HUDEP-2 (cell line): Measurements from ENCODE around the gene TMTC4.
A peak's percentile ranks its signal among the peaks of the same experiment; 100 is the strongest.

Experiments
- DNase-seq, 76 experiments: peaks; one replicate each; lab custom pipeline; 2025; ENCODE audit not compliant: unreplicated experiment in 76 of 76; lab: John Stamatoyannopoulos, UW

TMTC4 gene

DNA sequence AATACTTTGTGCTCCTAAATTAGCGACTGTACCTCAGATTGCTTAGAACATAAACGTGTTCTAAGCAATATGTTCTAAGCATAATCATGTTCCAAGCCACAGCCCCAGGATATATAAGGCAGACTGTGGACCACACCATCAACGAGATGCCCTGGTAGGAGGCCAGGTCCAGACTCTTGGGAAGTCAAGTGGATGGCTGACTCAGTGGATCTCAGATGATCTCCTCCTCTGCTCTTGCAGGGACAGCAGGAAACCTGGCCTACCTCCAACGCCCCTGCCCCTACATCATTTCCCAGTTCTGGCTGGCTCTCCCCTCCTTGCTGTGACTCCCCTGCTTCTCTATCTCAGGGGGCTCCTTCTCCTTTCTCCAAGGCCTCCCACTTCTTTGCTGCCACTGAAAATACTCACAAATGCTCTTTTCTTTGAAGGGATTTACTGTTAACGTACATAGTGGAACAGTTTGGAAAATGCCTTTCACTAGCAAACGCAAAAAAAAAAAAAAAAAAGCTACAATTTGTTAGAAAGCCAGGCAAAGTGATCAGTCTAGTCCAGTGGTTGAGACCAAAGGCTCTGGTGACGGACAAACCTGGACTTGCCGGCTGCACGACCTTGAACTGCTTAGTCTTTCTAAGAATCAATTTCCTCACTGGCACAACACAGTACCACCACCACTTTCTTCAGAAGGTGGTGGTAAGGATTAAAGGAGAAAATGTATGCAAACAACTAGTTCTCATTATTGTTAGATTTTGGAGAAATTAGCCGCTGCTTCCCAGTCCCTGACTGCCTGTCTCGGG is 3.0 kb downstream of the TMTC4 start:
- DNase-seq: no peak

DNA sequence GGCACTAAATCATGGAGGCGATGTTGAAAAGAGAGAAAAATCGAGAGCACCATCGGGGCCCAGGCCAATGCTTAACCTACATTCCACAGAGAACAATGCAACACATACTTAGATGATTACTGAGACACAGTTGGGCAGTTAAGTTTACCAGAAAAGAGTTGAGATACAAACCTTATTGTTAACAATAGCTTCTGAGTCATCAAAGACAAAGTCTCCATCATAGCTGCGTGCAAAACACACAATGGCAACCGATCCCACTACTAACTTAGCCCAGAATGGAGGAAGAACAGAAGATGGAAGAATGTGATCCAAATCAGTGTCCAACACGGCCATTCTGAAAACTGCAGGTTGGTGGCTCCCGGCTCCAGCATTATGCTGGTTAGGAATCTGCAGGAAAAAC is 6.2 kb downstream of the TMTC4 start:
- no peak for DNase-seq

DNA sequence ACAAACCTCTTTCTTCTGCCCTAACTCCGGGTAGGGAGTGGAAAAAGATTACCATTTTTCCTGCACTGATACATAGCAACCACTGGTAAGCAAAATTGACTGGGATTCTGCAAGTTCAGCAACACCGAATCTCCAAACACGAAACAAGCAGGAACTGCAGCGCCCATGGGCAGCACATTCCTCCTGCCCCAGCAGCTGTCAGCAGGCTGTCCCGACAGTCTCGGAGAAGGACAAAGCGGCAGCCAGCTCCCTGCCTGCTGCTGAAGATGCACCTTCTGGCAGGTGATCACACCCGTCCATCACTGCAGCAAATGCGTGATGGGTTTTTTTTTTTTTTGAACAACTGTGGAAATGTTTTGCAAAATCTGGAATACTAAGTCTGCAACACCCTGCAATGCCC is 6.7 kb downstream of the TMTC4 start:
- DNase-seq: no peak

DNA sequence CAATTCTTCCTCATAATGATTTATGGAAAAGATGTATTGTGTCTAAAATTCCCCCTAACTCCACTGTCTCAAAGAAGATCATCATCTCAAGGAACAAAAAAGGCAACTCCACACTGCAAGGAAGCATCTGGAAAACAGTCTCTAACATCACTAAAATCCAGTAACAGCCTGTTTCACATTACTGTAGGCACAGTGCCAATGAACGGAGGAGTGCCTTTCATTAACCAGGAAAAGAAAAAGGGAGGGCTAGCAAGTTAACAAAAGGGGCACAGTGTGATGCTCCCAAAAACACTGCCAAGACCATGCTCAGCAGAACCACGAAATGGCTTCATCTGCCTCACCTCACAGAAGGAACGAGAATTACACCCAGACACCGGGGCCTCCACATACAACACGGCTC is 8.5 kb downstream of the TMTC4 start:
- DNase-seq: no peak

DNA sequence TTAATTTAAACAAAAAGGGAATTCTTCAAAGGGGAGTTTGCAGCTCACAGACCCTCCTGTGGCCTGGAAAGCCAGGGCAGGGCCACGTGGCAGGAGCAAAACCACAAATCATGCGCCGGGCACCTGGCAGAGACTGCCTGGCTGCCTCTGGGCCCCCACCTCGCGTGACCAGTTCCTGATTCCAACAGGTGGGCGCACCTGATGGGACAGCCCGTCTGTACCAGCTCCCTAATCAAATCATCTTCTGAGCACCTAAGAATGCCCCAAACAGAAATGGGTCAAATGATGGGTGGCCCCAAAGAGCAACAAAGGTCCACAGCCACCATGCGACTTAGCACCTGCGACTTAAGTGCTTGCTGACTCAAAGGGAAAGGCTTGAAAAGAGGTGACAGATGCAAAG is 9.2 kb downstream of the TMTC4 start:
- DNase-seq: no peak

DNA sequence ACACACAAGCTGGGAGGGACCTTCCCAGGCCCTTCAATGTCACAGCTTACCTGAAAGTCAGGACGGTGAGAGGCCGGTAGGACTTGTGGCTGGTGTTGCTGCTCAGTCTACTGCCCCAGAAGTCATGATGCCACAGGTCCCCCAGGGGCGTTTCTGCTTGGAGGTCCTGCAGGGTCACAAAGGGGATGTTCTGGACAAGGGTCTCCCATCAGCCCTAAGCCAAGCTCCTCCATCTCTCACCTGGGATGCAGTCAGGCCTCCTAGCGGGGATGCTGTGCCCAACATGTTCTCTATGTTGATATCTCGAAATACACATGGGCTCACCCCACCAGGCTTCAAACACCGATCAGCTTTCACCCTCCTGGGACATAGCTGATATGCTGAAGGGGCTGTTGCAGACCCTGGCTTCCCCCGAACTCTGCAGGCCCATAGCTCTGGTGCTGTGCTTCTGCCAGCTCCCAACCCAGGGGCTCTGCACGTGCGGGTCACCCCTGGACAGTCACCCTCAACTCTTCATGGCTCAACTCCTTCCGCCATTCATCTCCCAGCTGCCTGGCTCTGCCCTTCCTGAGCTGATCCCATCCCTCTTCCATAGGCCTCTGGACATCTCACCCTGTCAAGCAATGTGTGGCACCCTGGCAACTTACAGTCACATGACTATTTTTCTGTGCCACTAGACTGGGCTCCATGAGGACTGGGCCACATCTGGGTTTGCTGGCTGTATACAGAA is 10.3 kb downstream of the TMTC4 start:
- DNase-seq: no peak

DNA sequence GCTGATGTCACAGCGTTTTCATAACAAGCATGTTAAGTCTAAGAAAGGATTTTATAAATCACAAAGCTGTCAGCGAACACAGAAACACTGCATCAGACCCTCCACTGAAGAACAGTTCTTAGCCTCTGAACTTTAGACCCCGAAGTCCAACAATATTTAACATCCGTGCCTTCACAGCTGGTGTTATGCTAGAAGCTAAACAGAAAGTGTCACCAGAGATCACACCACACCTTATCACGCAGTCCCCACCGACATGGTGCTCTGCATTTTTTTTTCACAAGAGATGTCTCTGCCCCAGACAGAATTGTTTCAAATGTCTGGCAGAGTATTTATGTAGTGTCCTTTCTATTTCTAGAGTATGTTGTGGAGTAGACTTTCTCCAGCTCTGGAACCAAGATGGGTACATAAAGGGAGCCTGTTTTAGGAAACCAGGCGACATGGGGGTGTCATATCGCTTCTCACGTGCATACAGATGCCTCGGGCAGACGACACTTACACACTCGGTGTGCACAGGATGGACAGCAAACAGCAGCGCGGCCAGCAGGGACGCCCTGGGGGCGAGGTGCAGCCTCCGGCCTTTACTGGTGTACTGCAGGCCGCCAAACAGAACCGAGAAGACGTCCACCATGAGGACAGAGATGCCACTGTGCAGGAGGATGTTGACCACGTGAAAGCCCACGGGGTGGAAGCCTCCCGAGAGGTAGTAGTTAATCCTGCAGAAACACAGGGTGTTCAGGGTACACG is 12.0 kb downstream of the TMTC4 start:
- no peak for DNase-seq

DNA sequence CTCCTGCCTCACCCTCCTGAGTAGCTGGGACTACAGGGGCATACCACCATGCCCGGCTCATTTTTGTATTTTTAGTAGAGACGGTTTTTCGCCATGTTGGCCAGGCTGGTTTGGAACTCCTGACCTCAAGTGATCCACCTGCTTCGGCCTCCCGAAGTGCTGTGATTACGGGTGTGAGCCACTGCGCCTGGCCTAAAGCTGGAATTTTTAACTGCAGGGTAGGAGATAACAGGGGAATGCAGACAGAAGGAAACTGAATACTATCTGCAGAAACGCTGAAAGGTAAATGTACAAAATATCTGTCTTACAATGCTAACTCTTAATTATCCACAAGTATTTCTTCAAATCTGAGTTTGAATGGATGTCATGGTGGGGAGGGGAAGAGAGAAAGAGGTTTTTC is 13.8 kb downstream of the TMTC4 start:
- DNase-seq: no peak

DNA sequence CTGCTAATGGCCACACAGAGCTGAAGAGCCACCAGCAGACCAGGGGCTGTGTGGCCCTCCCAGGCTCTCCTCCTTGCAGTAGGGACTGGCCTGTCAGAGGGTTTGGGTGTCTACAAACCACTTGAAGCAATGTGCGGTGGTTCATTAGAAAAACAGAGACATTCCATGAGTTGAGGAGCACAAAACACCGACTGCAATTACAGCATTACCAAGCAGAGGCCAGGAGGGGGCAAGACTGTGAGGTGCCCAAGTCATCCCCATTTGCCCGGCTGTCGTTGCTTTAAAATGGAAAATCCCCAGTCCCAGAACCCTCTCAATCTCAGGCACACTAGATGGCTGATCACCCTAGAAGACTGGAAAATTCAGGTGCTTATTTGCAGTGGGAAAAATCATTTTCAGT is 15.0 kb downstream of the TMTC4 start:
- DNase-seq: no peak

DNA sequence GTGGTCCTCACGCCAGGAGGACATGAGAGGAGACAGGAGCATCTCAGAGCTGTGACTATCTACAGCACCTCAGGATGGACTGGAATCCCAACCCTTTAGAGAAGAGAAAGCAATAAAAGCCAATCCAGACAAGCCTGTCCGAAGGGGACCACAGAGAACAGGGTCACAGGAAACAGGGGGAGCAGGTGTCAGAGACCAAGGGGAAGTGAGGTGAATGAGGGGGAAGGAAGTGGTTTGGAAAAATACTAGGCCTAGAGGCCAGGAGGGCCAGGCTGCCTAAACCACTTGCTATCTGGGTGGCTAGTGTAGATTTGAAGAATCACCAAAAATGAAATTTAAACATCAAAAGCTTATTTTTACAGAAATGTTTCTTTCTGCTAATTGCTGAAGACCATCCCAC is 16.2 kb downstream of the TMTC4 start:
- no peak for DNase-seq

DNA sequence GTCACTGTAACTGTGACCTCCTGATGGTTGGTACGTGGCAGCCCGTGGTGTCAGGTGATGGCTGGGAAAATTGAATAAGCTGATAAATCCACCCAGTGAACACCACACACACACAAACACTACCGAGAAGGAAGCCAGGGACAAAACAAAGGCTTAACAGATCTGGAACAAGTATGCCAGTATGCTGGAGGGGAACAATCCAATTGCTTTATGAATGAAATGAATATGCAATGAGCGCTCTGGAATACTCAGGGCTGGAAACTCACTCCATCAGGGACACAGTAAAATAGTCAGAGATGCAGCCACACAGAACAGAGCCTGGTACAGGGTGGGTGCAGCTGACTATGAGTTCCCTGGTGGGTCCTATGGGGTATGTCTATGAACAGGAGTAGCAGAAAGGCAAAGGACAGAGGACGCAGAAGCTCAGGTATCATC is 16.7 kb downstream of the TMTC4 start:
- no peak for DNase-seq

DNA sequence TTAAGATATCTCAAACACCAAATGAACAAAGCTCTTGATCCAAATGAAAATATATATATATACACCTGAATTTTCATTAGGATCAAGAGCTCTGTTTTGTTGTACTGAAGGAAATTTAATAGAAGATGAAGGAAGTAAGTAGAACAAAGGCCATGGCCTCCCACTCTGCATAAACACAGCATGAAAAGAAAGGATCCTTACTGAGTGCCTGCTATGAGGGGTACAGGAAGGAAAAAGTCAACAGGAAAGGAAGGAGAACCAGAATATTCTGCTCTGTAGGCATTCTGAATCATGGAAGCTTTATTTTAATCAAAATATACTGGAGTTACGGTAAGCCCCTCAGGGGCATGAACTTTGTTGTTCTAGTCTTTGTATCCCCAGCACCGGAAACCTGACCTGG is 22.1 kb downstream of the TMTC4 start:
- no peak for DNase-seq

DNA sequence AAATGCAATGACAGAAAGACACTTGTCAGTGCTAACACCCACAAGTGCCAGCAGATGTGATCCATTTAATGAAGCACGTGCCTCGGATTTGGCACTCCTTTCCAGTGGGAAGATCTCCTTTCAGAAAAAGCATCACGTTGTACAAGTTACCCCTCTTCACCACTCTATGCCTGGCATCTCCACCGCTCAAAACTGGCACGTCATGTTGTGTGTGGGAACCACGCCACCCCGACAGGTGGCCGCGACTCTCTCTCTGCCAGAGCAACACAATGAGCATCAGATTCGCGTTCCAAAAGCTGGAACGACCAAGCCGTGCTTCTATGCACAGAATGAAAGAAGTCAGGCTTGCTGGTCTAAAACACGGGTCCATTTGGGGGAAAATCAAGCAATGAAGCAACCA is 24.3 kb downstream of the TMTC4 start:
- no peak for DNase-seq

DNA sequence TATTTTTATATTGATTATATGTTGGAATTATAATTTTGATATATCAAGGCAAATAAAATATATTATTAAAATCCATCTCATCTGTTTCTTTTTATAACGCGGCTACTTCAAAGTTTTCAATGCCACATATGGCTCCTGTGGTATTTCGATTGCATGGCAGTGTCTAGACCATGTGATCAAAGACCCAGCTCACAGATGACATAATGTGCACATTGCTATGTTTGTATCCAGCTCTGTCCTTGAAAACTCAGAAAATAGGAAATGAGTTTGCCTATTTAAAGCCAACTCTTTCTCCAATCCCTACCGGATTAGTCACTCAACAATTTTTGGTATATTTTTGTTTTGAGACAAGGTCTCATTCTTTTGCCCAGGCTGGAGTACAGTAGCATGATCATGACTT is 26.2 kb downstream of the TMTC4 start:
- DNase-seq: no peak

DNA sequence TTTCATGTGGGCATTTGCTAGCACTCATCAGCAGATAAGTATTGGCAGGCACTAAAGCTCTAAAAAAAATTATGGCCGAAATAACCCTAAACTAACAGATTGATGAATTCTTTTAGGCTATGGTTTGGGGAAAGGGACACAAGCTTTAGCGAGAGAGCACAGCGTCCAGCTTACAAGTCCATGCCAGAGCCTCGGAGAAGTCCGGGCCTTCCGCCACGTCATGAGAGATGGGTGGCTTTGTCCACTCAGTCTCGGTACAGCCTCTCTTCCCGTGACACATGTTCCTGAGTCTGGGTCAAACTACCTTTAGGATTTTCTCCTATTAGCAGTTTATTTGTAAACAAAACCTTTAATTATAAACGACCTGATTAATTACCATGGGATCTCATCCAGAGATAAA is 27.7 kb downstream of the TMTC4 start:
- DNase-seq: no peak

DNA sequence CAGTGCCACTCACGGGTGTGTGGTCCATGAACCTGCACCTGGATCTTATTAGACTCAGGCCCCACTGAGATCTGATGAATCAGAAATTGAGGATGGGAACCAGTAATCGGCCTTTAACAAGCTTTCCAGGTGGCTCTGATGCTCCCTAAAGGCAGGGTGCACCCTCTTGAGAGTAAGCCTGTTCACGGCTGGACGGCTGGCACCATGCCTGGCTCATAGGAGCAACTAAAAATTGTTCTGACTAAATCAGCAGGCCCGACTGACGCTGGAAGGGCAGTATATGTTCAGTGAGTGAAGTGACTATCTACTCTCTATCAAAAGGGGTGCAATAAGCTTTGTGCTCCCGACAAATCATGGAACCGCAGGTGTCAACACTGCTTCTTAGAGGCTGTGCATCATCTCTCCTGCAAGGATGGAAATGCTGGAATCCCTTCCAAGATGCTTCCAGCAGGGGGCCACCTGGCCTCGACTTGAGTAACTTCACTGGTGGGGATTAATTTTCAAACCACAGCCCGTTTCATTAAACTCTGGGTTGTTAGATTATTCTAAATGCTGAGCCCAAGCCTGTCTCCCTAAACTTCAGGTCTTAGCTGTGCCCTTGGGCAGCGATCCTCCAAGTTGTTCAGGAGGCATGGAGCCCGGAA is 28.4 kb downstream of the TMTC4 start:
- DNase-seq: peak in 1 of 76 experiments; percentile 3

DNA sequence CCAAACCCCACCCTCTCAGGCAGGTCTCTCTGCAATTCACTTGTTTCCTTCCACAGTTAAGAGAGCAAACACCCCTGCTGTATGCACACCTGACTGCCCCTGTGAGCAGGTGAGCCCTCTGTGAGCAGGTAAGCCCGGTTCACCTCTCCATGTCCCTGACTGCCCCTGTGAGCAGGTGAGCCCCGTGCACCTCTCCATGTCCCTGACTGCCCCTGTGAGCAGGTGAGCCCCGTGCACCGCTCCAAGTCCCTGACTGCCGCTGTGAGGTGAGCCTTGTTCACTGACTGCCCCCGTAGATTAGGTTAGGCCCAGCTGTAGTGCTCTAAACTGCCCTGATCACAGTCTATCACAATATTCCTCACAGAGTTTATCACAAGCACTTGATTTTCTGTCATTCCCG is 29.2 kb downstream of the TMTC4 start:
- no peak for DNase-seq

DNA sequence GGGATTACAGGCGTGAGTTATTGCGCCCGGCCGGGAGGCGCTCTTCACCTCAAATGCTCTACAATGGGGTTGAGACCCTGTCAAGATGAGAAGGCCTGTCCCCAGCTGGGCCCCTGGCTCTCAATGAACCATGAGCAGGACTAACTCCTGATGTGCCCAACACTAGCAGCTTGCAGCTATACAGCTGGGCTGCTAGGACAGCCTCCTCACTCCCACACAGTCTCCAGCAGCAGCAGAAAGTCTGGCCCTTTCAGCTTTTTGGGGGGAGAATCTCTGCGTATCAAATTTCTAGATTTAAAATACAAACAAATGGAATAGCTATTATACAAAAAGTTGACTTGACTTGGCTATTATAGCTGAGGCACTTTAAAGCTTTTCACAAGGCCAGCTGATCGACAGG is 30.2 kb downstream of the TMTC4 start:
- no peak for DNase-seq

DNA sequence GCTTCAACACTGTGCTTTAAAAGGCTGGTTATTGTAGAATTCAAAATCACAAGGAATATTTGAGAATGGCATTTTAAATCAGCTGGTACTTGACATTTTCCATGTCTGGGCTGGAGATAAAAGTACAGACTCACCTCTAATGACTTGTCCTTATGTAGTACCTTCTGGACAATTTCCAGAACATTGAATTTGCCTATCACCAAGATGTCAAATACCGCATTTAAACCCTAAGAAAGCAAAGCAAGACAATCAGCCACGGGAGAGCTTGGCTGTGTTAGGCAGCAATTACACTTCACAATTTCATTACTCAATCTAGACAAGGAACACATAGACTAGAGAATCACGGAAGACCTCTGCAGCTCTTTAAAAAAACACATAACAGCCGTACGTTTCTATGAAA is 36.8 kb downstream of the TMTC4 start:
- DNase-seq: no peak

DNA sequence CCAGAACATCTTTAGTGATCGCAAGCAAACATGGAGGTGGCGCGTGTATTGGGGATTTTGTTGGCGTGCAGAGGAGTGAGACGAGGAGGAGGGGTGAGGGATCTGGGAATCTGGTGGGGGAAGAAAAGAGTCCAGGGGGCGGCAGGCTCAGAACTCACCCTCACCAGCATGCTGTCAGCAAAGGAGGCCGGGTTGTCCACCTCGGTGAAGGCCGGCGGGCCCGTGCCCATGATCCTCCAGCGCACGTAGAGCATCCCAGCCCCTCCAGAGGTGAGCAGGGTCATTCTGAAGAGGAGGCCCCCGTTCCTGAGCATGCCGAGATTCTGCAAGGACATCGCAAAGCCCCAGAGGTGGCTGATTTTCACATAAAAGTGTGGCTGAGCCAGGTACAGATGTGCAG is 37.2 kb downstream of the TMTC4 start:
- no peak for DNase-seq

DNA sequence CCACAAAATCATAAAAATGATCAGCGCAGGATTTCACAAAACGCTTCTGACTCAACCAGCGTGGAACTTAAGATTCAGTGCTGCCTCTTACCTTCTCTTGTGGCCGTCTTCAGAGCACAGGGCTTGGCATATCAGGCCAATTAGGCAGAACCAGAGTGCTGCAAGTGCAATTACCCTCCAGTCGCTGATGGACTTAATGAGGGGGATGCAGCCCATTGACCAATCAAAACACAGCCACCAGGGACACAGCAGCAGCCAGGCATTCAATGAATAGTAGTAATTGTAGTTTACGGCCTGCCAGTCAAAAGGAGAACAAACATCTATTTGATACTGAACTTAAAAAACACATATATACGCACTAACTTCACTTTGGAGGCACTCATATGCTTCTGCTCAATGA is 38.2 kb downstream of the TMTC4 start:
- DNase-seq: no peak
